ENCODE results near the gene MYBPC1.

- TF ChIP-seq KLF17 (tag by site-specific recombination; IDR thresholded peaks at IDR 0.05) (no peak), CTCF (tag by site-specific recombination; IDR thresholded peaks at IDR 0.05) (no peak), PATZ1 (tag by site-specific recombination; IDR thresholded peaks at IDR 0.05) (no peak), MZF1 (tag by site-specific recombination; IDR thresholded peaks at IDR 0.05; ENCODE audit: borderline replicate concordance) (no peak), ZNF157 (tag by site-specific recombination; IDR thresholded peaks at IDR 0.05) (no peak), ZNF692 (tag by site-specific recombination; IDR thresholded peaks at IDR 0.05) (no peak), KLF10 (tag by site-specific recombination; IDR thresholded peaks at IDR 0.05) (no peak), ZNF274 (IDR thresholded peaks at IDR 0.05; ENCODE audit: low read length) (no peak), ZNF274 (tag by site-specific recombination; IDR thresholded peaks at IDR 0.05; ENCODE audit: borderline replicate concordance) (no peak), GLI2 (tag by site-specific recombination; IDR thresholded peaks at IDR 0.05; ENCODE audit: borderline replicate concordance, low read depth) (no peak), ZSCAN5A (tag by site-specific recombination; IDR thresholded peaks at IDR 0.05) (no peak)
Measured at GRCh38 chr12:101713930-101714329, 119.2 kb downstream of the MYBPC1 start.

Measured in HEK293 (cell line).